CD4-positive, alpha-beta T cell treated with Interleukin-2 at 100 ng/mL for 4 hours (primary cell): ENCODE measurements around the gene ARL2BP.
A peak's percentile ranks its signal among the peaks of the same experiment; 100 is the strongest.

Experiments
- DNase-seq: peaks from one replicate; pipeline ENCODE4 v3.0.0-alpha.2; 2020; ENCODE audit warnings: low spot score

The ARL2BP gene

GRCh38 chr16:57283214-57283958 lies 38.3 kb downstream of the ARL2BP start:
- DNase-seq: no peak

DNA sequence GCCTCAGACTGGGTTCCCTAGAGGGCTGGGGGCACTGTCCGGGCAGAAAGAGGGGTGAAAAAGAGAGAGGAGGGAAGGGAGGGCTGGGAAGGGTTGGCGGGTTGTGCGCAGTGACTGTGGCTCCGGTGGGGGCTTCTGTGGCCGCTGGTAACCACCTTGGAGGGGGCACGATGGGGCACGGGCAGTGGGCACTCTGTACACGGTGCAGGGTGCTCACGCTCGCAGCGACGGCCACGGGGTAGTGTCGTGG lies 38.8 kb downstream of the ARL2BP start:
- no peak for DNase-seq

- no peak for DNase-seq
Measured at GRCh38 chr16:57284209-57284951, 39.3 kb downstream of the ARL2BP start, which contains the start of gene PLLP. Gene PLLP (minus strand): TSS chr16:57284672. CDS start chr16:57284540, 132 bp downstream.

DNA sequence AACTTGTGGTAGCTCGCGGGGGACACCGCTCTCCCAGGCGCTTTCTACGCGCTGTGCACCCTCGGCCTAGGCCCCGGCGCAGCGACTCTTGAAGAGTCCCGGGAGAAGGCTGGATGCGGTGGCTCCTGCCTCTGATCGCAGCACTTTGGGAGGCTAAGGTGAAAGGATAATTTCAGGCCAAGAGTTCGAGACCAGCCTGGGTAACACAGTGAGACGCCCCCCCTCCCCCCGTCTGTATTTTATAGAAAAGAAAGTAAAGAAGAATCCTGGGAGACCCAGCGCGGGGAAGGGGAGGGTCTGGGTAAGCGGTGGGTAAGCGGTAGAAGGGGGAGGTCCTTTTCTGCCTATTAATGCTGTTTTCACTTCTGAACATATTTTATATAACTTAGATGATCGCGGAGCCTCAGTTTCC lies 39.9 kb downstream of the ARL2BP start:
- DNase-seq: no peak

GRCh38 chr16:57285379-57285778 lies 40.3 kb downstream of the ARL2BP start:
- DNase-seq: no peak

DNA sequence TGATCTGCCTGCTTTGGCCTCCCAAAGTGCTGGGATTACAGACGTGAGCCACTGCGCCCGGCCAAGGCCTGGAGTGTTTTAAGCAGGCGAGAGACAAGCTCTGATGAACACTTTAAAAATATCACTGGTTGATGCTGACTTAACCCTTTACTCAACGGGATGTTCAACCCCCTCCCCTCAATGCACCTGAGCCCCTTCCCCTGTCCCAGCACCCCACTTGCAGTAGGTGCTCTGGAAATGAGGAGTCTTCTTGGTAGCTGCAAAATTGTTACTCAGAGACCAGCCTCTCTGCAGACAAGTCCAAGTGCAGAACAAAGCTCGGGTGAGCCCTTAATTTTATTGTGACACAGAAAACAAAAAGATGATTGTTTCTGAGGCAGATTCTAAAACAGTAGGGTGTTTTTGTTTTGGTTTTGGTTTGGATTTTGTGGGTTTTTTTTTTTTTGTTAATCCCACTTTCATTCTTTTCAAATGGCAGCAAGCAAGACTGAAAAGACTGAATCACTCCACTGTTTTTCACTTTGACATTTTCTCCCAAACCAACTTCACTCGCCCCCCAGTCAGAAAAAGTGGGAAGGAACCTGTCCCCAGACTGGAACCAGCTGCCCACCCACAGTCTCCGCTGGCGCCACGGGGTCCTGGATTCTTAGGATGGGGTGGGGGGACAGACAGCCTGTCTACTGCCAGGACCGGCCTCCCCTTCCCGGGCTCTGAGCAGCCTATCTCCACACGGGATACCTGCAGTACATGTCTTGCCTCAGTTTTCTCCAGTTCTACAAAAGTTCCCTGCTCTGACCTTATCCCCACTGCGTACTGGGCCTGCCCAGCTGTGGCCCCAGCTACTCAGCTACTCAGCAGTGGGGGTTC lies 44.6 kb downstream of the ARL2BP start:
- DNase-seq: no peak

GRCh38 chr16:57297856-57298255 lies 52.8 kb downstream of the ARL2BP start:
- peak; percentile 56 for DNase-seq

GRCh38 chr16:57299009-57299718 lies 54.1 kb downstream of the ARL2BP start:
- DNase-seq: no peak

GRCh38 chr16:57299719-57300386 lies 54.8 kb downstream of the ARL2BP start:
- peak; percentile 88 for DNase-seq

GRCh38 chr16:57300387-57301125 lies 55.5 kb downstream of the ARL2BP start:
- peak; percentile 99 for DNase-seq

GRCh38 chr16:57301126-57301817 lies 56.2 kb downstream of the ARL2BP start:
- no peak for DNase-seq
